ENCODE results near the gene PCF11.

DNA sequence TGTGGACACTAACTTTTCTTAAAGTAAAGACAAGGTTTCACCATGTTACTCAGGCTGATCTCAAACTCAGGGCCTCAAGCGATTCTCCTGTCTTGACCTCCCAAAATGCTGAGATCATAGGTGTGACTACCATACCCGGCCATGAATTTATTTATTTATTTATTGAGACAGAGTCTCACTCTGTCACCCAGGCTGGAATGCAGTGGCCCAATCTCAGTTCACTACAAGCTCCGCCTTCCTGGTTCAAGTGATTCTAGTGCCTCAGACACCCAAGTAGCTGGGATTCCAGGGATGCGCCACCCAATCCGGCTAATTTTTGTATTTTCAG is 29.7 kb upstream of the PCF11 start:
- no peak for TF ChIP-seq EP300 (IDR thresholded peaks at IDR 0.05)
- TF ChIP-seq, protein P1, sequence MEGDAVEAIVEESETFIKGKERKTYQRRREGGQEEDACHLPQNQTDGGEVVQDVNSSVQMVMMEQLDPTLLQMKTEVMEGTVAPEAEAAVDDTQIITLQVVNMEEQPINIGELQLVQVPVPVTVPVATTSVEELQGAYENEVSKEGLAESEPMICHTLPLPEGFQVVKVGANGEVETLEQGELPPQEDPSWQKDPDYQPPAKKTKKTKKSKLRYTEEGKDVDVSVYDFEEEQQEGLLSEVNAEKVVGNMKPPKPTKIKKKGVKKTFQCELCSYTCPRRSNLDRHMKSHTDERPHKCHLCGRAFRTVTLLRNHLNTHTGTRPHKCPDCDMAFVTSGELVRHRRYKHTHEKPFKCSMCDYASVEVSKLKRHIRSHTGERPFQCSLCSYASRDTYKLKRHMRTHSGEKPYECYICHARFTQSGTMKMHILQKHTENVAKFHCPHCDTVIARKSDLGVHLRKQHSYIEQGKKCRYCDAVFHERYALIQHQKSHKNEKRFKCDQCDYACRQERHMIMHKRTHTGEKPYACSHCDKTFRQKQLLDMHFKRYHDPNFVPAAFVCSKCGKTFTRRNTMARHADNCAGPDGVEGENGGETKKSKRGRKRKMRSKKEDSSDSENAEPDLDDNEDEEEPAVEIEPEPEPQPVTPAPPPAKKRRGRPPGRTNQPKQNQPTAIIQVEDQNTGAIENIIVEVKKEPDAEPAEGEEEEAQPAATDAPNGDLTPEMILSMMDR (IDR thresholded peaks at IDR 0.05) = no peak
- no peak for TF ChIP-seq POLR2A (IDR thresholded peaks at IDR 0.05)
- TF ChIP-seq POLR2AphosphoS5 (IDR thresholded peaks at IDR 0.05) = no peak
